HepG2 (cell line): ENCODE data around the gene DHTKD1. TPM values are rescaled to one million over a fixed set of nuclear protein-coding genes. Genes with fewer than 3 reads are reported as not detected.

ENCODE experiments used
- ATF7-NPFF ChIP-seq: sonication (generic); formaldehyde crosslinking; IDR thresholded peaks from 2 replicates; pipeline ENCODE4 v1.8.1; 2023; ENCODE audit warnings: mild to moderate bottlenecking, low read depth, missing genetic modification reagents, moderate library complexity
- FOXP4 ChIP-seq: sonication (generic); formaldehyde crosslinking; IDR thresholded peaks from 2 replicates; pipeline ENCODE4 v1.4.0; 2020; ENCODE audit warnings: missing genetic modification reagents
- HNF4A ChIP-seq: sonication (generic); formaldehyde crosslinking; IDR thresholded peaks from 2 replicates; pipeline ENCODE4 v1.4.0; 2020; ENCODE audit warnings: missing genetic modification reagents
- HOXA7 ChIP-seq: sonication (generic); formaldehyde crosslinking; IDR thresholded peaks from 2 replicates; pipeline ENCODE4 v1.8.1; 2022; ENCODE audit warnings: mild to moderate bottlenecking, missing genetic modification reagents, moderate library complexity
- MAFK ChIP-seq, 2 experiments: IDR thresholded peaks in 1 of 2; conservative IDR thresholded peaks in 1 of 2; 2 replicates each; pipeline ENCODE4 v1.6.1; 2011; ENCODE audit warnings: improper control_type of control experiment in 2 of 2, low read length in 2 of 2
- NR2F1 ChIP-seq, 2 experiments: fragments of 450-650 bp in 1 of 2; formaldehyde crosslinking in 1 of 2; IDR thresholded peaks; 2 replicates each; pipeline versions ENCODE4 v1.5.0 to v1.6.1; 2016 to 2020; ENCODE audit warnings: mild to moderate bottlenecking in 1 of 2, missing compliant biosample characterization in 1 of 2, missing genetic modification reagents in 1 of 2, moderate library complexity in 1 of 2
- POGZ ChIP-seq: sonication (generic); formaldehyde crosslinking; IDR thresholded peaks from 2 replicates; pipeline ENCODE4 v1.4.0; 2020; ENCODE audit warnings: mild to moderate bottlenecking, missing genetic modification reagents
- POLR2AphosphoS5 ChIP-seq: IDR thresholded peaks from 2 replicates; pipeline ENCODE4 v1.6.1; 2012; ENCODE audit warnings: low read depth, low read length
- RFXAP ChIP-seq: sonication (generic); formaldehyde crosslinking; IDR thresholded peaks from 2 replicates; pipeline ENCODE4 v1.4.0; 2020; ENCODE audit warnings: missing genetic modification reagents, borderline replicate concordance
- SALL1 ChIP-seq: sonication (generic); formaldehyde crosslinking; IDR thresholded peaks from 2 replicates; pipeline ENCODE4 v1.8.0; 2022; ENCODE audit warnings: mild to moderate bottlenecking, missing genetic modification reagents
- SNAPC4 ChIP-seq: sonication (generic); formaldehyde crosslinking; IDR thresholded peaks from 2 replicates; pipeline ENCODE4 v1.4.0; 2020; ENCODE audit warnings: mild to moderate bottlenecking, missing genetic modification reagents
- ZFP90 ChIP-seq: sonication (generic); formaldehyde crosslinking; IDR thresholded peaks from 2 replicates; pipeline ENCODE4 v1.8.0; 2022; ENCODE audit warnings: missing genetic modification reagents, mild to moderate bottlenecking, inconsistent platforms, borderline replicate concordance
- polyA plus RNA-seq, 8 experiments: library from polyadenylated mRNA; depleted of rRNA in 3 of 8; stranded (reverse) in 7 of 8; unstranded in 1 of 8; fragments of >200 nt; fragmentation: Illumina TruSeq in 4 of 8; extraction: Trizol in 4 of 8; gene quantifications; 2 replicates each; pipeline versions ENCODE4 v1.2.1 to v1.2.3, GENCODE V29; 2011 to 2016; ENCODE audit warnings: low read depth in 4 of 8, missing spikeins in 1 of 8, mixed read lengths in 1 of 8; ENCODE audit not compliant: insufficient read depth in 1 of 8
- total RNA-seq, 5 experiments: library from RNA; depleted of rRNA; stranded (reverse); fragments of >200 nt; fragmentation: Illumina TruSeq; extraction: Trizol; gene quantifications; 2 replicates each; pipeline ENCODE4 v1.2.3, GENCODE V29; 2016; ENCODE audit warnings: low read depth in 1 of 5
- TF ChIP-seq, protein P1 (sequence below): sonication (generic); formaldehyde crosslinking; IDR thresholded peaks from 2 replicates; pipeline ENCODE4; 2020; ENCODE audit warnings: missing genetic modification reagents, mild to moderate bottlenecking, borderline replicate concordance
- TF ChIP-seq, protein P2 (sequence below): sonication (generic); formaldehyde crosslinking; conservative IDR thresholded peaks from 2 replicates; pipeline ENCODE4 v1.4.0; 2020; ENCODE audit warnings: mild to moderate bottlenecking, missing genetic modification reagents, moderate library complexity

Gene DHTKD1
- total and polyA plus RNA-seq, 2 of the 13 experiments (the other 11 are each of a cell fraction or from before 2014, with no cell fraction given) = 9.6 to 14.1 TPM

DNA sequence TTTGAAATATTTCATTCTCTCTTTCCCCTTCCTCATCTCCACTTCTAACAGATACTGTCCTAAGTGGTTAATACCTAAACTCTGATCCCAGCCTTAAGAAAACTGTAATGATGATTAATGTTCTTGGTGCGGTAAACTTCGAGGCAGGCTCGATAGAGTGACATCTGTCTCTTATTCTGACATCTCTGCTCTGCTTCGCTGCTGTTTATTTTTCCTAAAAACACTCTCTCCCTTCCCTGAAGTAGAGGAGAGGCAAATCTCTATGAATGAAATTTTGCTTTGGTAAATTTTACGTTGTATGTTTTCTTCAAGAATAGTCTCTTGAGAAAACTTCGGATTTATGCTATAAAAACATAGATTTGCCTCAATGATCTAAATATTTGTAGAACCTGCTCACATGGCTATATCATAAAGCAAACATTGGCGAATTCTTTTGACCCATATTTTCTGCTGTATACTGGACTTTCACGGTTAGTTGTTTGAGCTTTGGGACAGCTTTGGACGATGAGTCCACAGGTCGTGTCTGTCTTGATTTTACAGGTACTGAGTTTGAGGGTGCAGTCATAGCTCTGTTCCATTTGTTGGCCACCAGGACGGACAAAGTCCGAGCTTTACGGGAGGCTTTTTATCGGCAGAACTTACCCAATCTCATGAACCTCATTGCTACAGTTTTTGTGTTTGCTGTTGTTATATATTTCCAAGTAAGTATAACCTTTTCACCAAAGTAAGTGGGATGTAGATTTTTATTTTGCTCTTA lies 87.8 kb downstream of the DHTKD1 start (continued):
- TF ChIP-seq SNAPC4 (no peak), POLR2AphosphoS5 (no peak), NR2F1 (CRISPR knock-in tag; IDR thresholded peaks at IDR 0.05) (no peak), POGZ (CRISPR knock-in tag) (peak; percentile 48; the same call in 1 of the 2 replicates), ATF7-NPFF (CRISPR knock-in tag) (no peak), HOXA7 (CRISPR knock-in tag) (no peak), ZFP90 (CRISPR knock-in tag) (peak; percentile 89; the same call in 1 of the 2 replicates), MAFK (conservative IDR thresholded peaks at IDR 0.05 in 1 of 2, IDR thresholded peaks at IDR 0.05 in 1 of 2; ENCODE audit: low read length in 2 of 2) (0 out of 4 replicates have a peak, but pooled peaks of 1 of the 2 experiments have one; percentile 1), RFXAP (CRISPR knock-in tag) (no peak), HNF4A (CRISPR knock-in tag) (peak; percentile 95), SALL1 (CRISPR knock-in tag) (peak; percentile 97), FOXP4 (CRISPR knock-in tag) (no peak)
- TF ChIP-seq, protein P1, sequence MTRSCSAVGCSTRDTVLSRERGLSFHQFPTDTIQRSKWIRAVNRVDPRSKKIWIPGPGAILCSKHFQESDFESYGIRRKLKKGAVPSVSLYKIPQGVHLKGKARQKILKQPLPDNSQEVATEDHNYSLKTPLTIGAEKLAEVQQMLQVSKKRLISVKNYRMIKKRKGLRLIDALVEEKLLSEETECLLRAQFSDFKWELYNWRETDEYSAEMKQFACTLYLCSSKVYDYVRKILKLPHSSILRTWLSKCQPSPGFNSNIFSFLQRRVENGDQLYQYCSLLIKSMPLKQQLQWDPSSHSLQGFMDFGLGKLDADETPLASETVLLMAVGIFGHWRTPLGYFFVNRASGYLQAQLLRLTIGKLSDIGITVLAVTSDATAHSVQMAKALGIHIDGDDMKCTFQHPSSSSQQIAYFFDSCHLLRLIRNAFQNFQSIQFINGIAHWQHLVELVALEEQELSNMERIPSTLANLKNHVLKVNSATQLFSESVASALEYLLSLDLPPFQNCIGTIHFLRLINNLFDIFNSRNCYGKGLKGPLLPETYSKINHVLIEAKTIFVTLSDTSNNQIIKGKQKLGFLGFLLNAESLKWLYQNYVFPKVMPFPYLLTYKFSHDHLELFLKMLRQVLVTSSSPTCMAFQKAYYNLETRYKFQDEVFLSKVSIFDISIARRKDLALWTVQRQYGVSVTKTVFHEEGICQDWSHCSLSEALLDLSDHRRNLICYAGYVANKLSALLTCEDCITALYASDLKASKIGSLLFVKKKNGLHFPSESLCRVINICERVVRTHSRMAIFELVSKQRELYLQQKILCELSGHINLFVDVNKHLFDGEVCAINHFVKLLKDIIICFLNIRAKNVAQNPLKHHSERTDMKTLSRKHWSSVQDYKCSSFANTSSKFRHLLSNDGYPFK (CRISPR knock-in tag) = no peak
- TF ChIP-seq, protein P2, sequence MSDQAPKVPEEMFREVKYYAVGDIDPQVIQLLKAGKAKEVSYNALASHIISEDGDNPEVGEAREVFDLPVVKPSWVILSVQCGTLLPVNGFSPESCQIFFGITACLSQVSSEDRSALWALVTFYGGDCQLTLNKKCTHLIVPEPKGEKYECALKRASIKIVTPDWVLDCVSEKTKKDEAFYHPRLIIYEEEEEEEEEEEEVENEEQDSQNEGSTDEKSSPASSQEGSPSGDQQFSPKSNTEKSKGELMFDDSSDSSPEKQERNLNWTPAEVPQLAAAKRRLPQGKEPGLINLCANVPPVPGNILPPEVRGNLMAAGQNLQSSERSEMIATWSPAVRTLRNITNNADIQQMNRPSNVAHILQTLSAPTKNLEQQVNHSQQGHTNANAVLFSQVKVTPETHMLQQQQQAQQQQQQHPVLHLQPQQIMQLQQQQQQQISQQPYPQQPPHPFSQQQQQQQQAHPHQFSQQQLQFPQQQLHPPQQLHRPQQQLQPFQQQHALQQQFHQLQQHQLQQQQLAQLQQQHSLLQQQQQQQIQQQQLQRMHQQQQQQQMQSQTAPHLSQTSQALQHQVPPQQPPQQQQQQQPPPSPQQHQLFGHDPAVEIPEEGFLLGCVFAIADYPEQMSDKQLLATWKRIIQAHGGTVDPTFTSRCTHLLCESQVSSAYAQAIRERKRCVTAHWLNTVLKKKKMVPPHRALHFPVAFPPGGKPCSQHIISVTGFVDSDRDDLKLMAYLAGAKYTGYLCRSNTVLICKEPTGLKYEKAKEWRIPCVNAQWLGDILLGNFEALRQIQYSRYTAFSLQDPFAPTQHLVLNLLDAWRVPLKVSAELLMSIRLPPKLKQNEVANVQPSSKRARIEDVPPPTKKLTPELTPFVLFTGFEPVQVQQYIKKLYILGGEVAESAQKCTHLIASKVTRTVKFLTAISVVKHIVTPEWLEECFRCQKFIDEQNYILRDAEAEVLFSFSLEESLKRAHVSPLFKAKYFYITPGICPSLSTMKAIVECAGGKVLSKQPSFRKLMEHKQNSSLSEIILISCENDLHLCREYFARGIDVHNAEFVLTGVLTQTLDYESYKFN (CRISPR knock-in tag) = peak; percentile 88
